ENCODE measurements around the gene TNRC6B. TPM values are rescaled to one million over a fixed set of nuclear protein-coding genes. Genes with fewer than 3 reads are reported as not detected.

TNRC6B gene
- total RNA-seq, 1 experiment from 2014 or later = 10.5 TPM

DNA sequence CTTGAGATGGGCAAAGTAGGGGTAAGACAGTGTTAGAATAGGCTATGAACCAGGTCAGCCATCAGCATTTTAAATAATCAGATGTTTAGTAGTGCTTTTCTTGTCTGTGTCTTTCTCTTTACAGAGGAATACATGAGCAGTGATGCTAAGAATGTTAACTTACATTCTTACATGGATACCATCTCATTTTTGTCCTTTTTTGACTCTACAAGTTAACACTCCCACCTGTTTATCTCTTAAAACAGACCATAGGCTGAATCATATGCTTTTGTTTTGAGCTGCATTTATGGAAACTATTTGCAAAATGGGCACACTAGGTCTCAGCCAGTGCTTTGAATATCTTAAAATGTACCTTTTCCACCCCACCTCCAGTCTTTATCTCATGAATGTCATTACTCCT lies 143.0 kb downstream of the TNRC6B start:
- DNase-seq (ENCODE audit: extremely low read depth, low read depth) = no peak

DNA sequence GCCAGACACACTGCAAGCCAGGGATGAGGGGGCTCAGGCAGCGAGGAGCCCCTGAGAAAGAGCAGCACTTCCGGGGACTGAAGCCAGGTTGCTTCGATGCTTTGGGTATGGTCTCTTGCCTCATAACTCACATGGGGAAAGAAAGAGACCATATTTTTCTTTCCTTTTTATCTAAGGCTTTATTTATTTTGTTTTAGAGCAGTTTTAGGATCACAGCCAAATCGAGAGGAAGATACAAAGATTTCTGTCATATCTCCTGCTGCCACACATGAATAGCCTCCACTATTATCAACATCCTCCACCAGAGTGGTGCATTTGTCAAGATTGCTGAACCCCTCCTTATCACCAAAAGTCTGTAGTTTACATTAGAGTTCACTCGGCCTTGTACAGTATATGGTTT lies 144.3 kb downstream of the TNRC6B start:
- DNase-seq (ENCODE audit: extremely low read depth, low read depth) = no peak

DNA sequence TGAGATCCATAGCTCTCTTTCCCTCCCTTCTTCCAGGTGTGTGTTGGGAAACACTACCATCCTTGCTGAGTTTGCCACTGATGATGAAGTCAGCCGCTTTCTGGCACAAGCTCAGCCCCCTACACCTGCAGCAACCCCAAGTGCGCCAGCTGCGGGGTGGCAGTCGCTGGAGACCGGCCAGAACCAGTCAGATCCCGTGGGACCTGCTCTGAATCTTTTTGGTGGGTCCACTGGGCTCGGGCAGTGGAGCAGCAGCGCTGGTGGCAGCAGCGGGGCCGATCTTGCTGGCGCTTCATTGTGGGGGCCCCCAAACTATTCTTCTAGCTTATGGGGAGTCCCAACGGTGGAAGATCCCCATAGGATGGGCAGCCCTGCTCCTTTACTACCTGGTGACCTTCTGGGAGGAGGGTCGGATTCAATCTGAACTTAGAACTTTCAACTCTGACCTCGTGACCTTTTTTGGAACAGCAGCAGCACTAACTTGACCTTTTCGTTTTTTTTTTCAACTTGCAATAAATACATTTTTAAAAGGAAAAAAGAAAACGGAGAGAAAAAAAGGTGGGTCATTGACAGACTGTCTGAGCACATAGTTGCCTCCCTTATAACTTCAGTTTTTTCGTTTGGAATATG lies 145.2 kb downstream of the TNRC6B start:
- DNase-seq (ENCODE audit: extremely low read depth, low read depth) = no peak

DNA sequence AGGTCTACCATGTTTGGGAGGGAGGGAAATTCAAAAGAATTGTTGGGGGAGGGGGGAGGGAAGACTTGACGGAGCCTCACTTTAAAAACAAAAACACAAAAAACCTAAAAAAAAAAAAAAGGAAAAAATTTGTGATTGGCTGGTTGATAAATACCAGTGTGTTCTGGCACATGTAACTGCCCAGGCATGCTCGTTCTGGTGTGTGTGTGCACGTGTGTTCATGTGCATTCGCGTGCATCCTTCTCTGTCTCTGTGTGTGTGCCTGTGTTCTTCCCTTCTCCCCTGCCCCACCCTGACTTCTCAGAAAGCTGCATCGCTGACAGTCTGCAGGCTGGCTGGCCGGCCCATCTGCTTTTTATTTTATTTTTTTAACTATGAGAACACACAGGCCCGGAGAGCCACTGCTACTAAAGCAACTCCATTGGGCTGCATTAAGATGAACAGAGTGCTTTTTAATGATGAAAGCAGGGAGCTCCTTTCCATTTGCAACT lies 146.0 kb downstream of the TNRC6B start:
- no peak for DNase-seq (ENCODE audit: extremely low read depth, low read depth)

DNA sequence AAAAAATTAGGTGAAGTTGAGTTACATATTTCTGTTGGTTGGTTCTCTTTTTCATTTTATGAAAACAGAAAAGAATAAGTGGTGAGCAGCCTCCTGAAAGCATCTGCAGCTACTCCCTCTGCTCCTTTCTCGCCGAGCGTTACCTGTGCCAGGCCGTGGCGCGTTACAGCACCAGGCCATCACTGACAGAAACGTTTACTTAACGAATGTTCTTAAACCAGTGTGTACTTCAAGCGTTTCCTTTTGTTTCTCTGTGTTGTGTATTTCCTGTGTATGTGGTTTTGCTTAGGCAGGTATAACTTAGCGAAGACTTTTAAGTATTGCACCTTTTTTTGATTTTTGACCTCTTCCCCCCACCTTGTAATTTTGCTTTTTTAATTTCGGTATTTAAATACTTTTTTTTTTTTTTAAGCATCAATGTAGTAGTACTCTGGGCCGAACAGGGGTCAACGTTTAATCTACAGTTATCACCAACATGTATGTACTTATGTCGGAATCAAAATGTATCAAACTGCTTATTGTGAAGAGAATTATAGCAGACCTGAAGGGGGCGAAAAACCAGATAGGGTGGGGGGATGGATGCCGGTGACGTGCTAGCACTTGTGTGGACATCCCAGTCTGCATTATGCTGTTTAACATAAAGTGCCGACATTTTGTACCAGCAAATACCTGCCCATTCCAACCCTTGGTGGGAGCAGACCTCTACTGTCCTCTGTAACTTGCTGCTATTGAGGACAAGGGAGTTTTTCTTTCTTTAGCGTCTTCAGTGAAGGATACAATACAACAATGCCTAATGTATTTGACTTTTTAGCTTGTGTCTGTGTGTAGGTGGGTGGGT lies 147.0 kb downstream of the TNRC6B start:
- DNase-seq (ENCODE audit: extremely low read depth, low read depth) = no peak

DNA sequence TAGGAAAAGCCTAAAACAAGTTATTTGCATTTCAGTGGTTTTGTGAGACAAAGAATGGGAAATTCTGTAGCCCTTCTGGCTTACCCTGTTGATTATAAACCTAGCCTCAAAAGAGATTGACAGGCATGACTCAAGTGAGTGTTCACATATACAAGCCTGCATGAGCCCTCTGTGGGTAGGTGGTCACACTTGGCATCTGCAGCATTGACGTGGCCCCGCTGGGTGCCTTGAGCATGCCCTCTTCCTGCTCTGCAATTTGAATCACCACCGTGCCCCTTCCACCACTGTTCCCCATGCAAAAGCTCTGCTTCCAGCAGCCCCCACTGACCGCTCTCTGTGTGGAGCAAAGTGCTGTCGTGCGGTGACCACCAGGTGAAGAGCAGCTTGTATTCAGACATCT lies 147.6 kb downstream of the TNRC6B start:
- DNase-seq (ENCODE audit: extremely low read depth, low read depth) = no peak

DNA sequence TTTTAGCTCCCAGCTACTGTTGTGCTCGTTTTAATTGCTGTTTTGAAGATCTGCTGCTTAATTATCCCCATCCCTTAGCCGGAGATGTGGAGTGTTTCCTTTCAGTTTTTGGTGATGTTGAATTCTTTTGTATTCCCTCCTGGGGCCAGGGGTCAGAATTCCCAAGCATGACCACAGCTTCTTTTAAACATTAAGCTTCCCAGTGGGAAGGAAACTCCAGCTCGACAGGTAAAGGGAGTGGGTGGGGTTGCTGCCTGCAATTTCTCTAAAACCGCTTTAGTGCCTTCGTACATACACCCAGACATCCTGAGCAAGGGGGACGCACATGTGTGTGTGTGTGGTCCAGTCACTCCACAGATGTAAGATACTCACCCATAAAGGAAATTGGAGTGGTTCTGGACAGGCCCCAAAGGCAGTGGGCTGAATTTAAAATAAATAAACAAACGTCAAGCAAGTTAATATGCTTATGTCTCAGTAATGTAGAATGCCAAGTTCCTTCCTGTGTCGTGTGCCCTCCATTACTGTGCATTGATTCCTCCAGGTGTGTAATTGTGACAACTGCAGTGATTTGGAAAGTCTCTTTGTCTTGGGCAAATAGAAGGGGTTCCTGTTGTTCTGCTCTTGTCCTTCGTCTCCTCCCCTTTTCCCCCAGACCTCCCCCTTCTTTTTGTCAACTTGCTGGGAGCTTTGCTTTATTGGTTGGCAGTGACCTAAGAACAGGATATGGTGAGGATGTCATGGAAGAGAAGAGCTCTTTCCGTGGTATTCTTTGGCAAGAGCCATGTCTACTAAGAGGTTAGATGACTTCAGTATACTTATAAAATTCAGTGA lies 149.4 kb downstream of the TNRC6B start:
- DNase-seq (ENCODE audit: extremely low read depth, low read depth) = no peak

DNA sequence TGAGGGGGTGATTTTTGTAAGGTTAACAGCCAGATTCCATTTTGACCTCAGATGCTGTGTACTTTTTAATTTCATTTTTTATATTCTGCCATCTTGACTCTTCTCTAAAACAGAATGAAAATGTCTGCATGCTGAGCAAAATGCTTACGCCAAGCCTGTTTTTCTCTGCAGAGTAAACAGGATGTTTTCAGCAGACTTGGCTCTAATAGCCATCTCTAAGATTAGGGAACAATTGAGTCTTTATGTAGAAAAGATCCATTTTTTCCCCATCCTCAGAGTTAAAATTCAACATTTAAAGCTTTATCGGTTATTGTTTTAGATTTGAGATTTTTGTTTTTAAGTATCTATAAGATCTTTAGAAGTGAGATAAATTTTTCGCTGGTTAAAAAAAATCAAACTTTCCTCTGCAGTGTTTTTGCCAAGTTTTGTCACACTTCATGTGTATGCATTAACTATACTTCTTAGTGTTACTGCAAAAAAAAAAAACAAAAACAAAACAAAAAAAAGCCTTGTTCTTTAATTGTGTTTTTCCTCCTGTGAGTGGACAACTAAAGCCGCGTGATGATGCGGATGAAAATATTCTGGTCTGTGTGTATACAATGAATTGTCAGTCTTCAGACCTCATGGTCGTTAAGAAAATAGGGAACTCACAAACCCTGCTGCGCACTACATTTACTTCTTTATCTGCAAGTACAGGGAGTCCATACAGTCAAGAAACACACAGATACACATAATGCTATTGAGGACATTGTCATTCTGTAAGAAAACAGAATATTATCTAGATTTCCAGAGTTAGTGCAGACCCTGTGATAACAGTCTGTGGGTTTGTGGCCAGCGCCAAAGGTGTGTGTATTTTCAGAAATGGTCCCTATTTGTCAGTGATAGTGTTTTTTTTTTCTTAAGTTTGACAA lies 151.1 kb downstream of the TNRC6B start:
- DNase-seq (ENCODE audit: extremely low read depth, low read depth) = no peak

DNA sequence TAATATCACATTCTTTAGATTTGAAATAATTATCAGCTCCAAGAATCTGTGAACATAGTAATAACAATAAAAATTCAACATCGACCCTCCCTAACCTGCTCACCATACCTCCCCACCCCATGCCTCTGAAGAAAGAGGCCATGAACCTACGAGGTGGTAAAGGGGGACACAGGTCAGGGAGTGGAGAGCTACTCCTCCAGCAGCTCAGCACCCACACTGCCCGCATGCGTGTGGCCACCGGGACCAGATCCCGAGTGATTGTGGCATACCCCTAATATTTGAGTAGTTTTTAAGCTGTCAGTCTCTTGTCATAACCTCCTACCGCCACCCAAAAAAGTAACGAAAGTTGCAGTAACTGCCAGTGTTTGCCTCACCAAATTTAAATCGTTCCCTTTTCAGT lies 151.7 kb downstream of the TNRC6B start:
- DNase-seq (ENCODE audit: extremely low read depth, low read depth) = no peak

DNA sequence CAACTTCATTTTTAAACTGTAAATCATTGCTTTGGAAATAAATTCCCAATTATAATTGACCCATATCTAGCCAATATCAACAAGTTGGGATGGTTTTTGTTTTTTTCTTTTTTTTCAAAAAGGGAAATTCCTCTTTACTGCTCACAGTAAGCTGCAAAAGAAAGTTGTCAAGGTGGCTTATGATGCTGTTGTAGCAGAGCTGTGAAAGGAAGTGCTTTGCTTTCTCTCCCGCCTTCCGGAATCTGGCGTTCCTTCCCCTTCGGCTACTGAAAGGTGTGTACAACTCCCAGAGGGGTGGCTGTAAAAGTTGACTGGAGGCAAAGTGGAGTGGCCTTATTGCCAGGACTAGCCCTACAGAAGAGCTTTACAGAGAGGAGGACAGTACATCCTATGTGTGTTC lies 152.4 kb downstream of the TNRC6B start:
- no peak for DNase-seq (ENCODE audit: extremely low read depth, low read depth)

DNA sequence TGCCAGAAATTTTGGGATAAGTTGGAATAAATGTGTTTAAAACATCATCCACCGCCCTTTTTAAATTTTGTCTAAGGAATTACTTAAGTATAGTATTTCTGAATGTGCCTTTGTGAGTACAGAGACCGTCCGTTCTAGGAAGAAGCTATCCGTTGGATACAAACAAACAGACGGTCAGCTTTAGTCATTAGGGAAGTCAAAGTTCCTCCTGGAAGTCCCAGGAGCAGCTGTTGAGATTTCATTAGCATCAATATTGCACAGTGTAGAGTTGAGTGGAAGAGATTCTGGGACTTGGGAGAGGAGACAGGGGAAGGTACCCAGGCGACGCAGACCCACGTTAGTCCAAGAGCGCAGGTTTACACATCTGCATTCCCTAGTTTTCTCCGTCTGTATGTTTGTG lies 152.9 kb downstream of the TNRC6B start:
- no peak for DNase-seq (ENCODE audit: extremely low read depth, low read depth)

DNA sequence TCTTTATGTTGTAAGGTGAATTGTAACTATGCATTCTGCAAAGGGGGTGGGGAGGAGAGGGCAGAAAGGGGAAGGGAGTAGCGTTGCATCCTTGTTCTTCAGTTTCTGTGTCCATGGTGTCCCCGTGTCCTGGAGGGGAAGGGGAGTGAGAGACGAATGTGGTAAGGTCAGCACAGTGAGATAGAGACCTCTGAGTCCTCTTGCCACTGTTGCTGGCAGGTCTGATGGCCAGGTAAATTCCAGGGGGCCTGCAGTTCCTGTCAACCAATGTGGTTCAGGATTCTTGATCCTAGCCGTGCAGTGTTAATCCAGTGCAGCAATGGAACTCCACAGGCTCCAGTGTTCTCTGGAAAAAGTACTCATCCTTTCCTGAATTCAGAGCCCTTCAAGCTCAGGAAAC lies 154.0 kb downstream of the TNRC6B start:
- no peak for DNase-seq (ENCODE audit: extremely low read depth, low read depth)

DNA sequence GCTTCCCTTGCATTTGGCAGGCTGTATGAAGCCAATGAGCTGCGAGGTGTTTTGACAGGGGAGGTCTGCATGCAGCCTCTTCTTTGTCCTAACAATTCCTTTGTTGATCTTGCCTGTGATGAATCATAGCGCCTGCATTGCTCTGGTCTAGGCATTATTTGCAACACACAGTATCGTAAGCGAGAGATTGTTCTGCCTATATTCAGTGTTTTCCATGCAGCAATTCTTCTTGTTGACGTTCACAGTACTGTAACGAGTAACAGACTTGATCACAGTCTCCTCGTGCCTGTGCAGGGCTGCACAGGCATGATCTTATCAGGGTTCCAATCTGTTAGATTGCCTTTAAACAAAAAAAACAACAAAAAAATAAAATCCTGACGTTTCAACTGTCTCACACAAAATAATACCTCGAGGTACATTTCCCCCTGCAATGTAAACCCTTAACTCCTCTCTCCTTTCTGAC lies 154.6 kb downstream of the TNRC6B start:
- DNase-seq (ENCODE audit: extremely low read depth, low read depth) = no peak

DNA sequence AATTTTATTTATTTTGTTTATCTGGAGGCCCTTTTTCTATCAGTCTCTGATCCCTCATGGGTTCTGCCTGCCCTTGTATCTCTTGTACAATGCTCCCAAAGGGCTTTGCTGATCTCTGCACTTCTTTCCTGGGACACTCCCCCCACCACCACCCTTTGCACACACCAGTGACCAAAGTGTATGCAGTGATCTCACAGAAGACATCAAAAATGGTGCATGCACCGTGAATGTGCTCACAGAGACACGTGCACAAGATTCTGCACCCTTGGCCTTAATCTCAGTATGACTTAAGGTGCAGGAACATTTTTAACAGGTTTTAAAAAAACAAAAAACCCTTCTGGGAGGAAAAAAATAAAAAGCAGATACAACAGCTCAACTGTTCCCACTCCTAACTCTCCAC lies 156.3 kb downstream of the TNRC6B start:
- no peak for DNase-seq (ENCODE audit: extremely low read depth, low read depth)

DNA sequence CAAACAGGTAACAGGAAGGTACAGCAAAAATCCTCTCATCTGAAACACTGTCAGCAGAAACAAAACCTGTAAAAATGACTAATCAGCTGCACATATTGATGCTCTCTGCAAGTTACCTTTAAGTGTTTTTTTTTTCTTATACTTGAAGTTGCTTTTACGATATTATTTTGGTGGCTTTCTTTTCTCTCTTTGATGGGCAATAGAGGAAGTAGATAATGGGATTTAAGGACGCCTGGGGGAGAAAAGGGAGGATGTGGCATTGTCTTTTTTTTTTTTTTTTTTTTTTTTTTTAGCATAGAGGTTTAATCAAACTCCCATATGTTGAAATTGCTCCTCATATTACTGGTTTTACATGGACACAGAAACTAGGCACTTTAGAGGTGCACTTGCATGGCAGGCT lies 157.2 kb downstream of the TNRC6B start:
- no peak for DNase-seq (ENCODE audit: extremely low read depth, low read depth)

DNA sequence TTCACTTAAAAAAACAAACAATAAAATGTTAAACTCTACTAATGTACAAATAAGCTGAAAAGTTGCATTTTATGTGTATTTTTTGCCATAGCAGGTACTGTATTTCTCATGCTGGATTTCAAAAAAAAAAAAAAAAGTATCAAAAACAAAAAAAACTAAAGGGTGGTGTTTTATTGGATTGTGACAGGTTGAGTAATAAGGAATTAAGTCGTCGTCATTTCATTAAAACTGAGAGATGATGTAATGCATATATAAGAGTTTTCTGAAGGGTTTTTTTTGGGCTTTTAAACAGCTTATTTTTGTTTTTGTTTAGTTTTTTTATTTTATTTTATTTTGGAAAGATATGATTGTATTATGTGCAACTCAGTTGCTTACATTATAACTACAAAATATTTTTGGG lies 157.6 kb downstream of the TNRC6B start:
- no peak for DNase-seq (ENCODE audit: extremely low read depth, low read depth)

DNA sequence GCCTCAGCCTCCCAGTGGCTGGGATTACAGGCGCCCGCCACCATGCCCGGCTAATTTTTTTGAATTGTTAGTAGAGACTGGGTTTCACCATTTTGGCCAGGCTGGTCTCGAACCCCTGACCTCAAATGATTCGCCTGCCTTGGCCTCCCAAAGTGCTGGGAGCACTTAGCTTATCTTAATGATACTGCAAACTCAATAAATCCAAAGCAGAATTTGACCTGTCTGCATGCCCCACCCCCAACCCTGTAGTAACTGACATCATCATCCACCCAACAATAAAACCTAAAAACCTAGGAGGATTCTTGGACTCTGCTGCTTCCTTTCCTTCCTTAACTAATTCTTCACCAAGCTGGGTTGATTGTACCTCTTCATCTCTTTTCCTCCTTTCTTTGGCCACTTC lies 162.3 kb downstream of the TNRC6B start:
- DNase-seq (ENCODE audit: extremely low read depth, low read depth) = no peak

DNA sequence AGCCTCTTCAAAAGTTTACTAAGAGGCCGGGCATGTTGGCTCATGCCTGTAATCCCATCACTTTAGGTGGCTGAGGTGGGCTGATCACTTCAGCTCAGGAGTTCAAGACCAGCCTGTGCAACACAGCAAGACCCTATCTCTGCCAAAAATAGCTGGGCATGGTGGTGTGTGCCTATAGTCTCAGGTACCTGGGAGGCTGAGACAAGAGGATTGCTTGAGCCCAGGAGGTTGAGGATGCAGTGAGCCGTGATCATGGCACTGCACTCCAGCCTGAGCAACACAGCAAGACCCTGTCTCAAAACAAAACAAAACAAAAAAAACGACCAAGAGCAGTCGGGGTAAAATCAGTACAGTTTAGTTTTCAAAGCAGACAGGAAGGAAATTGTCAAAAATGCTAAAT lies 163.9 kb downstream of the TNRC6B start:
- no peak for DNase-seq (ENCODE audit: extremely low read depth, low read depth)

DNA sequence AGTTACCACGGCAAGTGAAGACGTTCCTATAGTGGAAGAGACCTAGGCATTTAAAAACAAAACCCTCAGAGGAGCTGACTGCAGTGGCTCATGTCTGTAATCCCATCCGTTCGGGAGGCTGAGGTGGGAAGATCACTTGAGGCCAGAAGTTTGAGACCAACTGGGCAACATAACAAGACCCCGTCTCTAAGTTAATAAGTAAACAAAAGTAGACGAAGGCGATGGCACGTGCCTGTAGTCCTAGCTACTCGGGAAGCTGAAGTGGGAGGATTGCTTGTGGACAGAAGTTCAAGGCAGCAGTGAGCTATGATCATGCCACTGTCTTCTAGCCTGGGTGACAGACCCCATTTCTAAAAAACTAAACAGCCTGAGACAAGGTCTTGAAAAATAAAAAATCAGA lies 164.8 kb downstream of the TNRC6B start:
- no peak for DNase-seq (ENCODE audit: extremely low read depth, low read depth)

DNA sequence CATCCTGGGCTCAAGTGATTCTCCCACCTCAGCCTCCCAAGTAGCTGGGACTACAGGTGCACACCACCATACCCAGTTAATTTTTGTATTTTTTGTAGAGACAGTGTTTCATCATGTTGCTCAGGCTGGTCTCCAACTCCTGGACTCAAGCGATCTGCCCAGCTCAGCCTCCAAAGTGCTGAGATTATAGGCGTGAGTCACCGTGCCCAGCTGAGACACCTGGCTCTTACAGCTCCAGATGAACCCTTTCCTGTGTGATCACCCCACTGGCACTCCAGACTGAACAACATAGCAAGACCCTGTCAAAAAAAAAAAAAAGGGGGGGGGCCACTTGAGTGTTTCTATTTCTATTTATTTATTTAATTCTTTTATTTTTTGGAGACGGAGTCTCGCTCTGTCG lies 167.5 kb downstream of the TNRC6B start:
- no peak for DNase-seq (ENCODE audit: extremely low read depth, low read depth)
